SK-N-SH treated with all-trans-retinoic acid at 6 μM for 48 hours (cell line): ENCODE measurements around the gene PSME4.

Experiments
- ATAC-seq: fragments of 200-7000 bp; cut with Tn5 transposase; 3 replicates; pipeline ENCODE4 v1.9.1; 2020; ENCODE audit warnings: mild to moderate bottlenecking, moderate library complexity
- ARNTL ChIP-seq: fragments of 450-650 bp; formaldehyde crosslinking; IDR thresholded peaks from 2 replicates; pipeline ENCODE4 v1.5.0; 2020; ENCODE audit warnings: low read depth, mild to moderate bottlenecking, moderate library complexity, borderline replicate concordance
- BACH2 ChIP-seq: fragments of 250-450 bp; sonication (Bioruptor Pico); IDR thresholded peaks from 2 replicates; pipeline ENCODE4 v1.9.0; 2021; ENCODE audit warnings: mild to moderate bottlenecking, borderline replicate concordance
- CREB5 ChIP-seq: fragments of 250-450 bp; sonication (Bioruptor Pico); IDR thresholded peaks from 2 replicates; pipeline ENCODE4 v1.5.1; 2020; ENCODE audit warnings: low read depth, mild to moderate bottlenecking, moderate library complexity
- CSRNP3 ChIP-seq: fragments of 250-450 bp; sonication (Bioruptor Pico); IDR thresholded peaks from 2 replicates; pipeline ENCODE4 v1.5.1; 2021; ENCODE audit warnings: mild to moderate bottlenecking, moderate library complexity
- ESRRG ChIP-seq: fragments of 250-450 bp; sonication (Bioruptor Pico); IDR thresholded peaks from 2 replicates; pipeline ENCODE4 v1.6.1; 2021; ENCODE audit warnings: mild to moderate bottlenecking
- GLIS3 ChIP-seq: fragments of 250-450 bp; sonication (Bioruptor Pico); IDR thresholded peaks from 2 replicates; pipeline ENCODE4 v1.5.0; 2020; ENCODE audit warnings: mild to moderate bottlenecking, moderate library complexity
- OSR1 ChIP-seq: fragments of 250-450 bp; sonication (Bioruptor Pico); IDR thresholded peaks from 2 replicates; pipeline ENCODE4 v1.8.0; 2022; ENCODE audit warnings: moderate library complexity, mild to moderate bottlenecking, inconsistent platforms
- PATZ1 ChIP-seq: fragments of 250-450 bp; sonication (Bioruptor Pico); IDR thresholded peaks from 2 replicates; pipeline ENCODE4 v1.8.0; 2020; ENCODE audit warnings: mild to moderate bottlenecking, moderate library complexity, borderline replicate concordance
- POU6F1 ChIP-seq: fragments of 250-450 bp; sonication (Bioruptor Pico); IDR thresholded peaks from 2 replicates; pipeline ENCODE4 v1.8.0; 2021; ENCODE audit warnings: low read depth, mild to moderate bottlenecking, moderate library complexity, borderline replicate concordance
- PPARA ChIP-seq: fragments of 250-450 bp; sonication (Bioruptor Pico); IDR thresholded peaks from 2 replicates; pipeline ENCODE4 v1.5.0; 2020; ENCODE audit warnings: mild to moderate bottlenecking, borderline replicate concordance
- SNAI2 ChIP-seq: fragments of 250-450 bp; sonication (Bioruptor Pico); IDR thresholded peaks from 2 replicates; pipeline ENCODE4 v1.5.0; 2020; ENCODE audit warnings: mild to moderate bottlenecking, moderate library complexity
- TCF4 ChIP-seq: fragments of 250-450 bp; sonication (Bioruptor Pico); IDR thresholded peaks from 2 replicates; pipeline ENCODE4 v1.8.0; 2021; ENCODE audit warnings: mild to moderate bottlenecking, moderate library complexity, borderline replicate concordance
- TOX ChIP-seq: fragments of 250-450 bp; sonication (Bioruptor Pico); IDR thresholded peaks from 2 replicates; pipeline ENCODE4 v1.8.0; 2021; ENCODE audit warnings: mild to moderate bottlenecking, moderate library complexity, borderline replicate concordance
- TSHZ2 ChIP-seq: fragments of 250-450 bp; sonication (Bioruptor Pico); IDR thresholded peaks from 2 replicates; pipeline ENCODE4 v1.5.0; 2020; ENCODE audit warnings: mild to moderate bottlenecking, moderate library complexity
- ZC3H10 ChIP-seq: fragments of 250-450 bp; sonication (Bioruptor Pico); IDR thresholded peaks from 2 replicates; pipeline ENCODE4 v1.5.1; 2021; ENCODE audit warnings: mild to moderate bottlenecking, moderate library complexity
- ZFP3 ChIP-seq: fragments of 250-450 bp; sonication (Bioruptor Pico); IDR thresholded peaks from 2 replicates; pipeline ENCODE4 v1.5.0; 2020; ENCODE audit warnings: mild to moderate bottlenecking, moderate library complexity
- ZNF565 ChIP-seq: fragments of 450-650 bp; formaldehyde crosslinking; conservative IDR thresholded peaks from 2 replicates; pipeline ENCODE4 v1.5.0; 2020; ENCODE audit warnings: low read depth, mild to moderate bottlenecking, moderate library complexity
- ZNF70 ChIP-seq: fragments of 450-650 bp; formaldehyde crosslinking; IDR thresholded peaks from 2 replicates; pipeline ENCODE4 v1.5.0; 2020; ENCODE audit warnings: mild to moderate bottlenecking, moderate library complexity
- ZNF8 ChIP-seq: fragments of 450-650 bp; formaldehyde crosslinking; IDR thresholded peaks from 2 replicates; pipeline ENCODE4 v1.5.0; 2020; ENCODE audit warnings: mild to moderate bottlenecking, moderate library complexity

PSME4 gene

GRCh38 chr2:53903011-53903410, 67.8 kb downstream of the PSME4 start:
- TF ChIP-seq ESRRG (CRISPR knock-in tag) (no peak), CREB5 (no peak), TCF4 (CRISPR knock-in tag) (no peak), ZNF8 (CRISPR knock-in tag) (no peak), ZNF565 (CRISPR knock-in tag) (no peak), GLIS3 (CRISPR knock-in tag) (no peak), CSRNP3 (CRISPR knock-in tag) (no peak), ZNF70 (no peak), ARNTL (CRISPR knock-in tag) (no peak), OSR1 (CRISPR knock-in tag) (no peak), TSHZ2 (CRISPR knock-in tag) (no peak), PPARA (CRISPR knock-in tag) (no peak), TOX (CRISPR knock-in tag) (no peak), PATZ1 (CRISPR knock-in tag) (no peak), ZFP3 (CRISPR knock-in tag) (no peak), BACH2 (no peak)
- no peak for ATAC-seq

- no peak for ATAC-seq
- TF ChIP-seq TSHZ2 (CRISPR knock-in tag): no peak
- TF ChIP-seq ESRRG (CRISPR knock-in tag): no peak
- TF ChIP-seq ZNF8 (CRISPR knock-in tag): no peak
- no peak for TF ChIP-seq GLIS3 (CRISPR knock-in tag)
- no peak for TF ChIP-seq CSRNP3 (CRISPR knock-in tag)
- no peak for TF ChIP-seq PPARA (CRISPR knock-in tag)
- TF ChIP-seq SNAI2 (CRISPR knock-in tag): no peak
- TF ChIP-seq BACH2: no peak
- TF ChIP-seq POU6F1 (CRISPR knock-in tag): no peak
- no peak for TF ChIP-seq ZC3H10 (CRISPR knock-in tag)
- TF ChIP-seq TOX (CRISPR knock-in tag): no peak
These were observed 69.6 kb downstream of the PSME4 start for GRCh38 chr2:53901192-53901591.
